K562 (cell line): ENCODE results near the gene MYB. TPM values are rescaled to one million over a fixed set of nuclear protein-coding genes. Genes with fewer than 3 reads are reported as not detected.

Experiments
- ATF4 ChIP-seq: fragments of 450-650 bp; formaldehyde crosslinking; IDR thresholded peaks from 2 replicates; pipeline ENCODE4 v1.4.0; 2022; ENCODE audit warnings: mild to moderate bottlenecking, moderate library complexity
- DMBX1 ChIP-seq: fragments of 250-450 bp; sonication (Bioruptor Pico); IDR thresholded peaks from 2 replicates; pipeline ENCODE4 v1.8.0; 2022; ENCODE audit warnings: inconsistent platforms, mild to moderate bottlenecking, moderate library complexity, borderline replicate concordance
- E2F3 ChIP-seq: fragments of 250-450 bp; sonication (Bioruptor Pico); IDR thresholded peaks from 2 replicates; pipeline ENCODE4 v1.4.0; 2020; ENCODE audit warnings: mild to moderate bottlenecking
- FOXJ2 ChIP-seq: fragments of 200-800 bp; sonication (Bioruptor generic); IDR thresholded peaks from 2 replicates; pipeline ENCODE4 v1.6.1; 2016; ENCODE audit warnings: missing genetic modification characterization, missing compliant biosample characterization
- MED1 ChIP-seq: sonication (generic); formaldehyde crosslinking; IDR thresholded peaks from 2 replicates; pipeline ENCODE4 v1.8.1; 2023; ENCODE audit warnings: missing genetic modification reagents, borderline replicate concordance
- MXI1 ChIP-seq: IDR thresholded peaks from 2 replicates; pipeline ENCODE4 v1.6.1; 2011; ENCODE audit warnings: low read depth, mild to moderate bottlenecking, improper control_type of control experiment, low read length
- PHB ChIP-seq: fragments of 250-450 bp; sonication (Bioruptor Pico); IDR thresholded peaks from 2 replicates; pipeline ENCODE4 v1.5.0; 2021
- TCFL5 ChIP-seq: fragments of 250-450 bp; sonication (Bioruptor Pico); conservative IDR thresholded peaks from 2 replicates; pipeline ENCODE4 v1.6.1; 2021; ENCODE audit warnings: mild to moderate bottlenecking, moderate library complexity, matching md5 sums
- YY1 ChIP-seq, 3 experiments: IDR thresholded peaks; 2 replicates each; pipeline ENCODE4 v1.6.1; 2011; ENCODE audit warnings: low read length in 2 of 3, mild to moderate bottlenecking in 2 of 3, moderate library complexity in 2 of 3, borderline replicate concordance in 1 of 3, control low read depth in 1 of 3, low read depth in 1 of 3; ENCODE audit not compliant: insufficient read depth in 3 of 3, insufficient replicate concordance in 2 of 3, control insufficient read depth in 1 of 3, insufficient read length in 1 of 3; ENCODE audit errors: extremely low read depth in 1 of 3
- ZBTB34 ChIP-seq: fragments of 250-450 bp; sonication (Bioruptor Pico); IDR thresholded peaks from 2 replicates; pipeline ENCODE4 v1.8.0; 2021; ENCODE audit warnings: mild to moderate bottlenecking, moderate library complexity
- ZNF239 ChIP-seq: fragments of 250-450 bp; sonication (Bioruptor Pico); IDR thresholded peaks from 2 replicates; pipeline ENCODE4 v1.4.0; 2020; ENCODE audit warnings: mild to moderate bottlenecking
- ZNF311 ChIP-seq: fragments of 250-450 bp; sonication (Bioruptor Pico); IDR thresholded peaks from 2 replicates; pipeline ENCODE4 v1.4.0; 2020; ENCODE audit warnings: mild to moderate bottlenecking, moderate library complexity
- ZNF766 ChIP-seq: fragments of 200-800 bp; sonication (Bioruptor generic); conservative IDR thresholded peaks from 2 replicates; pipeline ENCODE4 v1.6.1; 2016; ENCODE audit warnings: missing genetic modification characterization, missing compliant biosample characterization
- ZNF778 ChIP-seq: fragments of 450-650 bp; formaldehyde crosslinking; IDR thresholded peaks from 2 replicates; pipeline ENCODE4 v1.4.0; 2020; ENCODE audit warnings: mild to moderate bottlenecking, moderate library complexity
- ZSCAN29 ChIP-seq: fragments of 450-650 bp; IDR thresholded peaks from 2 replicates; pipeline ENCODE4 v1.6.1; 2017
- polyA plus RNA-seq, 8 experiments: library from polyadenylated mRNA; depleted of rRNA in 4 of 8; stranded (reverse) in 5 of 8; unstranded in 3 of 8; fragments of >200 nt; fragmentation: Nextera tagmentation in 2 of 8; fragmentation: Illumina TruSeq in 1 of 8; extraction: Ambion mirVana in 2 of 8; extraction: Trizol in 1 of 8; gene quantifications; 2 replicates each; pipeline versions ENCODE4 v1.2.1 to v1.2.3, GENCODE V29; 2011 to 2014; ENCODE audit warnings: inconsistent platforms in 1 of 8, missing spikeins in 1 of 8
- total RNA-seq, 7 experiments: library from RNA; depleted of rRNA in 6 of 7; stranded (reverse); fragments of >200 nt in 6 of 7; fragmentation: Illumina TruSeq in 2 of 7; extraction: Trizol in 2 of 7; gene quantifications; 2 replicates each; pipeline versions ENCODE4 v1.2.1 to v1.2.3, GENCODE V29; 2011 to 2021; ENCODE audit warnings: low replicate concordance in 1 of 7
- TF ChIP-seq, protein P1 (sequence below): fragments of 450-650 bp; formaldehyde crosslinking; IDR thresholded peaks from 2 replicates; pipeline ENCODE4 v1.4.0; 2020; ENCODE audit warnings: mild to moderate bottlenecking, mixed read lengths
- TF ChIP-seq, protein P2 (sequence below): fragments of 450-650 bp; formaldehyde crosslinking; conservative IDR thresholded peaks from 2 replicates; pipeline ENCODE4 v1.4.0; 2022; ENCODE audit warnings: mild to moderate bottlenecking, missing genetic modification characterization
- TF ChIP-seq, protein P3 (sequence below): fragments of 450-650 bp; IDR thresholded peaks from 2 replicates; pipeline ENCODE4 v1.6.1; 2016; ENCODE audit warnings: low read depth, mild to moderate bottlenecking, moderate library complexity
- TF ChIP-seq, protein P4 (sequence below), 2 experiments: fragments of 250-450 bp in 1 of 2; fragments of 450-650 bp in 1 of 2; sonication (Bioruptor Pico) in 1 of 2; IDR thresholded peaks; 2 replicates each; pipeline versions ENCODE4 v1.6.1 to v1.8.0; 2016 to 2021; ENCODE audit warnings: mild to moderate bottlenecking in 2 of 2, moderate library complexity in 2 of 2, missing compliant biosample characterization in 1 of 2, missing genetic modification characterization in 1 of 2

Gene MYB
- total and polyA plus RNA-seq, 9 of the 15 experiments (the other 6 are each of a cell fraction or from before 2014, with no cell fraction given) = 35.8 to 218 (median 140) TPM

DNA sequence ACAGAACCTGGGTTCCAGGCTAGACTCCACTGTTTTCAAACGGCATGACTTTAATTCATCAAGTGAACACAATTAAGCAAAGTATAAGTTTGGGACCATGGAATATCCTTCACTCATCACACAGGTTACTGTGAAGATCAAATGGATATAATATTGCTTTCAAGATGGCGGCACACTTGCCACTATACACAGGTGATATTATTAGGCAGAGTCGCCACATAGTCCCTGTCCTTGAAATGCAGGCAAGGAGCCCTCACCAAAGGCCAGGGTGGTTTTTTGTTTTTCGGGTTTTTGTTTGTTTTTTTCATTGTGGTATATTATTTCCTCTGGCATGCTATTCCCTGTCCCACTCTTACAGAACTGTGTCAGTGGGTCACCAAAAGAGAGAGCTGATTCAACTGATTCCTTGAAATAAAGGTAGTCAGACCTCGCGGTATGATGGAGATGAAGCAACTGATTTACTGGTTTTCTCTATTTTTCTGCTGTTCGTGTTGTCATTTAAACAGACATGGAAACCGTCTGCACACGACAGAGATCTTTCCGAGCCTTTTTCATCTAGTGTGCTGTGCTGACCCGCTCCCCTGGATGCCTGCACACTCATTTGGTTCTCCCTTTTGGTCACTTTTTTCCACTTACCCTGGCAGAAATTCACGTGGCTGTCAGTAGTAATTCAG lies 29.7 kb downstream of the MYB start (continued):
- TF ChIP-seq ATF4 (CRISPR knock-in tag) (no peak), PHB (CRISPR knock-in tag) (no peak), ZNF239 (CRISPR knock-in tag) (no peak), ZNF311 (CRISPR knock-in tag) (peak; percentile 86), E2F3 (CRISPR knock-in tag) (no peak), TCFL5 (no peak), FOXJ2 (tag) (no peak), MED1 (CRISPR knock-in tag) (no peak), ZNF766 (CRISPR knock-in tag) (0 out of 2 replicates have a peak, but pooled peaks have one; percentile 28), YY1 (IDR thresholded peaks at IDR 0.05; ENCODE audit: borderline replicate concordance in 1 of 3, control insufficient read depth in 1 of 3, extremely low read depth in 1 of 3, insufficient read depth in 3 of 3, insufficient read length in 1 of 3, insufficient replicate concordance in 2 of 3, low read depth in 1 of 3, low read length in 2 of 3) (peak in 1 of 3 experiments; percentile 25), ZNF778 (CRISPR knock-in tag) (no peak), MXI1 (no peak), DMBX1 (peak; percentile 75), ZBTB34 (CRISPR knock-in tag) (no peak), ZSCAN29 (no peak)
- TF ChIP-seq, protein P1, sequence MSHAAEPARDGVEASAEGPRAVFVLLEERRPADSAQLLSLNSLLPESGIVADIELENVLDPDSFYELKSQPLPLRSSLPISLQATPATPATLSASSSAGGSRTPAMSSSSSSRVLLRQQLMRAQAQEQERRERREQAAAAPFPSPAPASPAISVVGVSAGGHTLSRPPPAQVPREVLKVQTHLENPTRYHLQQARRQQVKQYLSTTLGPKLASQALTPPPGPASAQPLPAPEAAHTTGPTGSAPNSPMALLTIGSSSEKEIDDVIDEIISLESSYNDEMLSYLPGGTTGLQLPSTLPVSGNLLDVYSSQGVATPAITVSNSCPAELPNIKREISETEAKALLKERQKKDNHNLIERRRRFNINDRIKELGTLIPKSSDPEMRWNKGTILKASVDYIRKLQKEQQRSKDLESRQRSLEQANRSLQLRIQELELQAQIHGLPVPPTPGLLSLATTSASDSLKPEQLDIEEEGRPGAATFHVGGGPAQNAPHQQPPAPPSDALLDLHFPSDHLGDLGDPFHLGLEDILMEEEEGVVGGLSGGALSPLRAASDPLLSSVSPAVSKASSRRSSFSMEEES (CRISPR knock-in tag) = no peak
- TF ChIP-seq, protein P2, sequence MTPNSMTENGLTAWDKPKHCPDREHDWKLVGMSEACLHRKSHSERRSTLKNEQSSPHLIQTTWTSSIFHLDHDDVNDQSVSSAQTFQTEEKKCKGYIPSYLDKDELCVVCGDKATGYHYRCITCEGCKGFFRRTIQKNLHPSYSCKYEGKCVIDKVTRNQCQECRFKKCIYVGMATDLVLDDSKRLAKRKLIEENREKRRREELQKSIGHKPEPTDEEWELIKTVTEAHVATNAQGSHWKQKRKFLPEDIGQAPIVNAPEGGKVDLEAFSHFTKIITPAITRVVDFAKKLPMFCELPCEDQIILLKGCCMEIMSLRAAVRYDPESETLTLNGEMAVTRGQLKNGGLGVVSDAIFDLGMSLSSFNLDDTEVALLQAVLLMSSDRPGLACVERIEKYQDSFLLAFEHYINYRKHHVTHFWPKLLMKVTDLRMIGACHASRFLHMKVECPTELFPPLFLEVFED (CRISPR knock-in tag) = no peak
- TF ChIP-seq, protein P3, sequence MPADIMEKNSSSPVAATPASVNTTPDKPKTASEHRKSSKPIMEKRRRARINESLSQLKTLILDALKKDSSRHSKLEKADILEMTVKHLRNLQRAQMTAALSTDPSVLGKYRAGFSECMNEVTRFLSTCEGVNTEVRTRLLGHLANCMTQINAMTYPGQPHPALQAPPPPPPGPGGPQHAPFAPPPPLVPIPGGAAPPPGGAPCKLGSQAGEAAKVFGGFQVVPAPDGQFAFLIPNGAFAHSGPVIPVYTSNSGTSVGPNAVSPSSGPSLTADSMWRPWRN = no peak
- TF ChIP-seq, protein P4, sequence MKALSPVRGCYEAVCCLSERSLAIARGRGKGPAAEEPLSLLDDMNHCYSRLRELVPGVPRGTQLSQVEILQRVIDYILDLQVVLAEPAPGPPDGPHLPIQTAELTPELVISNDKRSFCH (CRISPR knock-in tag; IDR thresholded peaks at IDR 0.05) = no peak
- TF ChIP-seq, protein P4 (tag; IDR thresholded peaks at IDR 0.05) = peak; percentile 47; the same call in 1 of the 2 replicates
